ENCODE results near the gene ZSCAN12. TPM values are rescaled to one million over a fixed set of nuclear protein-coding genes. Genes with fewer than 3 reads are reported as not detected.
A peak's percentile ranks its signal among the peaks of the same experiment; 100 is the strongest.

Gene ZSCAN12
- total RNA-seq, 1 experiment from 2014 or later: 12.6 TPM

- 0 out of 2 replicates have a peak, but pooled peaks cover 1% of the 10 kb centered on the region for H3K27me3 Mint-ChIP-seq (ENCODE audit: low read depth)
These were observed 62.4 kb downstream of the ZSCAN12 start for GRCh38 chr6:28337121-28337520.

More at GRCh38 chr6:28337121-28337520, 62.4 kb downstream of the ZSCAN12 start:
- Histone ChIP-seq H3K56ac (ENCODE audit: insufficient read length, low read depth, low read length) (no peak overlapping the region), H2AK5ac (ENCODE audit: insufficient read length, low read length) (no peak overlapping the region), H3K9me3 (ENCODE audit: control insufficient read depth, low read depth, low read length) (no peaks in the 10 kb centered on the region), H2BK20ac (ENCODE audit: low read depth, low read length, poor library complexity, severe bottlenecking) (no peak overlapping the region), H3K79me2 (ENCODE audit: insufficient read depth, low read length) (no peaks in the 10 kb centered on the region), H4K8ac (replicated peaks; ENCODE audit: insufficient read length, low read depth, low read length) (no peak overlapping the region), H2BK5ac (ENCODE audit: insufficient read length, low read length) (no peak overlapping the region), H3K9ac (ENCODE audit: extremely low read depth, insufficient read length, low read length) (peak overlapping the region; percentile 91), H3K14ac (ENCODE audit: insufficient read depth, low read length) (no peak overlapping the region), H3K27ac (ENCODE audit: insufficient read length, low read depth, low read length) (no peak overlapping the region), H3K4ac (ENCODE audit: low read depth, low read length) (no peak overlapping the region), H3K23me2 (ENCODE audit: insufficient read length, low read depth, low read length, poor library complexity, severe bottlenecking) (peaks cover 14% of the 10 kb centered on the region), H3K4me1 (ENCODE audit: insufficient read depth, low read length) (no peaks in the 10 kb centered on the region), H4K5ac (ENCODE audit: insufficient read length, low read depth, low read length) (no peak overlapping the region), H2BK15ac (ENCODE audit: low read depth, low read length) (no peak overlapping the region), H3K4me2 (ENCODE audit: insufficient read depth, insufficient read length, low read length) (peak overlapping the region; percentile 87), H3K18ac (ENCODE audit: insufficient read length, low read depth, low read length) (no peak overlapping the region), H3T11ph (ENCODE audit: low read length) (no peak overlapping the region), H2AFZ (ENCODE audit: low read length) (no peak overlapping the region), H2BK12ac (ENCODE audit: insufficient read length, low read depth, low read length) (no peak overlapping the region), H2BK120ac (ENCODE audit: low read depth, low read length, poor library complexity, severe bottlenecking) (no peak overlapping the region), H3K23ac (ENCODE audit: insufficient read length, low read depth, low read length) (no peak overlapping the region), H4K20me1 (ENCODE audit: control insufficient read depth, insufficient read depth, insufficient read length) (no peaks in the 10 kb centered on the region), H3K27me3 (ENCODE audit: insufficient read depth, low read length) (no peaks in the 10 kb centered on the region), H4K91ac (ENCODE audit: insufficient read length, low read depth, low read length) (no peak overlapping the region), H3K79me1 (ENCODE audit: insufficient read depth, low read depth, low read length, poor library complexity, severe bottlenecking) (no peaks in the 10 kb centered on the region)
- no peaks in the 10 kb centered on the region for H3K36me3 Mint-ChIP-seq (ENCODE audit: insufficient read depth in 1 of 3, low read depth in 3 of 3)
- no peak for DNase-seq
- no peak overlapping the region for H3K4me3 Mint-ChIP-seq
- no peak overlapping the region for H3K27ac Mint-ChIP-seq
- H3K4me1 Mint-ChIP-seq: peaks cover 9 to 11% of the 10 kb centered on the region in 2 experiments; a peak in 3 of 4 replicates
- H3K9me3 Mint-ChIP-seq: no peaks in the 10 kb centered on the region
- TF ChIP-seq, protein P1, sequence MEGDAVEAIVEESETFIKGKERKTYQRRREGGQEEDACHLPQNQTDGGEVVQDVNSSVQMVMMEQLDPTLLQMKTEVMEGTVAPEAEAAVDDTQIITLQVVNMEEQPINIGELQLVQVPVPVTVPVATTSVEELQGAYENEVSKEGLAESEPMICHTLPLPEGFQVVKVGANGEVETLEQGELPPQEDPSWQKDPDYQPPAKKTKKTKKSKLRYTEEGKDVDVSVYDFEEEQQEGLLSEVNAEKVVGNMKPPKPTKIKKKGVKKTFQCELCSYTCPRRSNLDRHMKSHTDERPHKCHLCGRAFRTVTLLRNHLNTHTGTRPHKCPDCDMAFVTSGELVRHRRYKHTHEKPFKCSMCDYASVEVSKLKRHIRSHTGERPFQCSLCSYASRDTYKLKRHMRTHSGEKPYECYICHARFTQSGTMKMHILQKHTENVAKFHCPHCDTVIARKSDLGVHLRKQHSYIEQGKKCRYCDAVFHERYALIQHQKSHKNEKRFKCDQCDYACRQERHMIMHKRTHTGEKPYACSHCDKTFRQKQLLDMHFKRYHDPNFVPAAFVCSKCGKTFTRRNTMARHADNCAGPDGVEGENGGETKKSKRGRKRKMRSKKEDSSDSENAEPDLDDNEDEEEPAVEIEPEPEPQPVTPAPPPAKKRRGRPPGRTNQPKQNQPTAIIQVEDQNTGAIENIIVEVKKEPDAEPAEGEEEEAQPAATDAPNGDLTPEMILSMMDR (conservative IDR thresholded peaks at IDR 0.05): no peak

Data from H9 (cell line).